SH-SY5Y (cell line): Measurements from ENCODE around the gene PYCR2.

Experiments used
- GATA2 ChIP-seq: IDR thresholded peaks from 2 replicates; pipeline ENCODE4 v1.6.1; 2011; ENCODE audit warnings: mild to moderate bottlenecking, low read depth, low read length
- GATA3 ChIP-seq: IDR thresholded peaks from 2 replicates; pipeline ENCODE4 v1.6.1; 2011; ENCODE audit warnings: low read depth, mild to moderate bottlenecking, low read length, moderate library complexity

The PYCR2 gene

GRCh38 chr1:225946082-225946620 lies 22.1 kb upstream of the PYCR2 start:
- TF ChIP-seq GATA3 (no peak), GATA2 (no peak)

GRCh38 chr1:225945564-225945963 lies 21.5 kb upstream of the PYCR2 start:
- no peak for TF ChIP-seq GATA3
- no peak for TF ChIP-seq GATA2

- no peak for TF ChIP-seq GATA3
Measured at GRCh38 chr1:225944951-225945350, 20.9 kb upstream of the PYCR2 start.

- no peak for TF ChIP-seq GATA3
- TF ChIP-seq GATA2 = no peak
Measured at GRCh38 chr1:225944387-225944786, 20.3 kb upstream of the PYCR2 start.

GRCh38 chr1:225943582-225943981 lies 19.5 kb upstream of the PYCR2 start:
- TF ChIP-seq GATA2 (no peak), GATA3 (no peak)

- TF ChIP-seq GATA2 = no peak
- no peak for TF ChIP-seq GATA3
Measured at GRCh38 chr1:225942574-225942973, 18.5 kb upstream of the PYCR2 start.

- TF ChIP-seq GATA3 (no peak), GATA2 (no peak)
Measured at GRCh38 chr1:225941942-225942222, 17.8 kb upstream of the PYCR2 start.

- TF ChIP-seq GATA2 = no peak
- TF ChIP-seq GATA3 = no peak
Measured at GRCh38 chr1:225941187-225941941, 17.3 kb upstream of the PYCR2 start, which contains the start of gene LEFTY2. TSS of gene LEFTY2 (minus strand) at chr1:225941220. CDS start at chr1:225941140, 80 bp downstream.

- no peak for TF ChIP-seq GATA3
- no peak for TF ChIP-seq GATA2
Measured at GRCh38 chr1:225940385-225941151, 16.5 kb upstream of the PYCR2 start.

GRCh38 chr1:225937048-225937968 lies 13.3 kb upstream of the PYCR2 start:
- TF ChIP-seq GATA3 (no peak), GATA2 (no peak)

- TF ChIP-seq GATA3 = no peak
- no peak for TF ChIP-seq GATA2
Measured at GRCh38 chr1:225936523-225936922, 12.5 kb upstream of the PYCR2 start.

- TF ChIP-seq GATA2 (no peak), GATA3 (no peak)
Measured at GRCh38 chr1:225934711-225935110, 10.7 kb upstream of the PYCR2 start.

- TF ChIP-seq GATA3 (no peak), GATA2 (no peak)
Measured at GRCh38 chr1:225933072-225933471, 9.0 kb upstream of the PYCR2 start.
